ENCODE data around the gene SMIM43.

The SMIM43 gene

DNA sequence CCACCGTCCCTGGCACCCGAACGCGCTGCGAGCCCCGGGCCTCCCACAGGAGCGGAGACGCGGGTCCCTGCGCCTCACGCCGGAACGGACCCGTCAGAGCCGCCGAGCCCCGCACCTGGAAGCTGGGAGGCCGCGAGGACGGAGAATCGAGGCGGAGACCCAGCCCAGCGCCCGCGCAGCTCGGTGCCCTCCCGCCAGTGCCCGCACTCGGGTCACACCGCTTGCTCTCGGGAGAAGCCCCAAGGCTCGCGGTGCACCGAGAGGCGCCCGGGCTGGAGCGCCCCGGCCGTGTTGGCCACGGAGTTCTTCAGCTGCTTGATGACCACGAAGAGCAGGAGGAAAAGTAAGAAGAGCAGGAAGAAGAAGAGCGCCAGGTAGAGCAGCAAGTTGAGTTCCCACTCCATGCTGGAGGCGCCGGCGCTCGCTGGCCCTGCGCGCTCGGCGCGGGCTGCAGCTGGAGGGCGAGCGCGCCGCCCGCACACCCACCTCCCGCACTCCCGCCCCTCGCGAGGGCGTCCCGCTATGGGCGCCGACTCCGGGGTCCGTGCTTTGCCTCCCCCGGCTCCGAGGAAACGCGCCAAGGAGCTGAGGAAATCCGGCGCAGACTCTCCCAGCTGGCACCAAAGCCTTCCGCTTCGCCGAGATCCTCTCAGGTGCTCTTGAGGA lies at the start of gene SMIM43:
Gene SMIM43, minus strand, starts transcription at position 463 of the 666 bp plus-strand sequence. Its CDS starts 59 bp downstream, at position 404.
- no peak for TF ChIP-seq GATA3 (IDR thresholded peaks at IDR 0.05; ENCODE audit: low read depth, low read length)
- TF ChIP-seq GATA2 (IDR thresholded peaks at IDR 0.05; ENCODE audit: low read depth, low read length) = no peak

- TF ChIP-seq GATA2 (IDR thresholded peaks at IDR 0.05; ENCODE audit: low read depth, low read length) (no peak), GATA3 (IDR thresholded peaks at IDR 0.05; ENCODE audit: low read depth, low read length) (no peak)
Observed at GRCh38 chr4:121814756-121815155, 49.8 kb upstream of the SMIM43 start.

- TF ChIP-seq GATA2 (IDR thresholded peaks at IDR 0.05; ENCODE audit: low read depth, low read length) (no peak), GATA3 (IDR thresholded peaks at IDR 0.05; ENCODE audit: low read depth, low read length) (no peak)
Observed at GRCh38 chr4:121811122-121811521, 46.2 kb upstream of the SMIM43 start.

- TF ChIP-seq GATA3 (IDR thresholded peaks at IDR 0.05; ENCODE audit: low read depth, low read length) (no peak), GATA2 (IDR thresholded peaks at IDR 0.05; ENCODE audit: low read depth, low read length) (no peak)
Observed at GRCh38 chr4:121806411-121806810, 41.4 kb upstream of the SMIM43 start.

DNA sequence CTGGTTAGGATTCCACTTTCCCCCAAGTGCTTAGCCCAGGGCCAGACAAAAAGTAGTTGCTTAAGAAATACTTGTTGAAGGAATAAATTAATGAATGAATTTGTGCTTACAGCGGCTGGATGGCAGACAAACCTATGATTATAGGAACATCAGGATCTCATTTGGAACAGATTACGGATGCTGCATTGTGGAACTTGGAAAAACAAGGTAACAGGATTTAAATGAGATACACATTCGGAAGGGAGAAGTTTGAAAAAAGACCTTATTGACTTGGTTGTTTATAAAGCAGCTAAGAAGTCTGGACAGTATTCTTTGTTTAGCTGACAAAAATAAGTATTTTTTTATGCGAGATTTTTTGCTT lies 36.7 kb upstream of the SMIM43 start:
- TF ChIP-seq GATA2 (IDR thresholded peaks at IDR 0.05; ENCODE audit: low read depth, low read length) (no peak), GATA3 (IDR thresholded peaks at IDR 0.05; ENCODE audit: low read depth, low read length) (no peak)

GRCh38 chr4:121800961-121801714 lies 36.2 kb upstream of the SMIM43 start, which contains the start of gene EXOSC9:
EXOSC9 (plus strand) TSS chr4:121801323; CDS start chr4:121801425, 102 bp downstream.
- TF ChIP-seq GATA3 (IDR thresholded peaks at IDR 0.05; ENCODE audit: low read depth, low read length) = no peak
- no peak; the same call in 1 of the 2 replicates for TF ChIP-seq GATA2 (IDR thresholded peaks at IDR 0.05; ENCODE audit: low read depth, low read length)

DNA sequence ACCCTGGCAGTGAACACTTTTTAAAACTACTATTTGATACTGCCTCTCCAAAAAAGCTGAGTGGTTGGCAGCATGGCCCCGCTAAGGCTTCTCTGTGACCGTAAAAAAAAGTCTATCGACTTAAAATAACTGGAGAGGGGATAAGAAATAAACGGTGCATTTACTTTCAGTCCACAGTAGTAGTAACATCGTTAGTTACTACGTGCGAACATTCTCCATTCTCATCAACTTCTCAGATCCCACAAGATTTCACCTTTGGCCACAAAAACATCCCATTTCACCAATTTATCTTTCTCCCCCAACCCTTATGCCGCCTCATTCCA lies 35.6 kb upstream of the SMIM43 start:
- TF ChIP-seq GATA3 (IDR thresholded peaks at IDR 0.05; ENCODE audit: low read depth, low read length) (no peak), GATA2 (IDR thresholded peaks at IDR 0.05; ENCODE audit: low read depth, low read length) (no peak)

- TF ChIP-seq GATA2 (IDR thresholded peaks at IDR 0.05; ENCODE audit: low read depth, low read length) = no peak
- TF ChIP-seq GATA3 (IDR thresholded peaks at IDR 0.05; ENCODE audit: low read depth, low read length) = no peak
Observed at GRCh38 chr4:121799867-121800501, 35.0 kb upstream of the SMIM43 start.

DNA sequence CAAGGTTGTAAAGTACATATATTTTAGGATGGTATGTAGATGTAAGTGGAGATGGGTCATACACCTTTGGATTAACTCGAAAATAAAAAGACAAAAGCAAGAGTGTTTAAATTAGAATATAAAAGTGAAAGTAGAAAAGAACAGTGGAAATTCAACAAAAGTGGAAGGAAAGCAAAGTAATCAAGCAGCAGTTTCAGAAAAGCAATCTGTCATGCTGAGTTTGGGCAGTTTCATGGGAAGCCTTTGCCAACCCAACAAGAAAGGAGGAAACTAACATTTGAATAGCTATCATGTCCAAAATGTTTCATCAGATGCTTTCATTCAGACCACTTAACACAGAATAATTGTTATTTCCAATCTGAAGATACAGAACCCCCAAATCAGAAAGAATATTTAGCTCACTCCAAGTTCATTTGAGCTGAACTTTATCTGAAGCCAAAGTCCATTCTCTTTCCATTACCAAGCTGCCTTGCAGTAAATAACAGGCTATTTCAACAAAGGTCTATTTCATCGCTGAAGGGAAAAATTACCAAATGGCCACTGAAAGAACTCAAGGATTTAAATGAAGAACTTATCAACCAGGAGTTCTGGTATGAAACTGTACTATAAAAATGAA lies 34.4 kb upstream of the SMIM43 start:
- no peak for TF ChIP-seq GATA3 (IDR thresholded peaks at IDR 0.05; ENCODE audit: low read depth, low read length)
- no peak for TF ChIP-seq GATA2 (IDR thresholded peaks at IDR 0.05; ENCODE audit: low read depth, low read length)

- TF ChIP-seq GATA2 (IDR thresholded peaks at IDR 0.05; ENCODE audit: low read depth, low read length) (no peak), GATA3 (IDR thresholded peaks at IDR 0.05; ENCODE audit: low read depth, low read length) (no peak)
Observed at GRCh38 chr4:121796283-121796682, 31.3 kb upstream of the SMIM43 start.

- TF ChIP-seq GATA3 (IDR thresholded peaks at IDR 0.05; ENCODE audit: low read depth, low read length) (no peak), GATA2 (IDR thresholded peaks at IDR 0.05; ENCODE audit: low read depth, low read length) (no peak)
Observed at GRCh38 chr4:121794505-121795188, 29.7 kb upstream of the SMIM43 start.

DNA sequence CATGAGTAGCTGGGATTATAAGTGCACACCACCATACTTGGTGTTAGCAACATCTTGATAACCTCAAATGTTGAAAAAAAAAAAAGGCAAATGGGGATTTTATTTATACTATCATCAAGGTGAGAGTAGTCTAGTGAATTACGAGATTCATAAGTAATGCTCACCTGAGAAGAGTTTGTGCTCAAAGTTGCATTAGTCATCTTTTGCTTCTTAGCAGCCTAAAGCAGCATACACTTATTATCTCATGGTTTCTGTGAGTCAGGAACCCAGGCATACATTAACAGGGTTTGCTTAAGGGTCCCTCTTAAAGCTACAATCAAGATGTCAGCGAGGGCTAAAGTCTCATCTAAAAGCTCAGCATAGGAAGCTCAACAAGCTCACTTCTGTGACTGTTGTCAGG lies 28.0 kb upstream of the SMIM43 start:
- TF ChIP-seq GATA3 (IDR thresholded peaks at IDR 0.05; ENCODE audit: low read depth, low read length) (no peak), GATA2 (IDR thresholded peaks at IDR 0.05; ENCODE audit: low read depth, low read length) (no peak)

- TF ChIP-seq GATA3 (IDR thresholded peaks at IDR 0.05; ENCODE audit: low read depth, low read length) = no peak
- TF ChIP-seq GATA2 (IDR thresholded peaks at IDR 0.05; ENCODE audit: low read depth, low read length) = no peak
Observed at GRCh38 chr4:121791481-121791880, 26.5 kb upstream of the SMIM43 start.

DNA sequence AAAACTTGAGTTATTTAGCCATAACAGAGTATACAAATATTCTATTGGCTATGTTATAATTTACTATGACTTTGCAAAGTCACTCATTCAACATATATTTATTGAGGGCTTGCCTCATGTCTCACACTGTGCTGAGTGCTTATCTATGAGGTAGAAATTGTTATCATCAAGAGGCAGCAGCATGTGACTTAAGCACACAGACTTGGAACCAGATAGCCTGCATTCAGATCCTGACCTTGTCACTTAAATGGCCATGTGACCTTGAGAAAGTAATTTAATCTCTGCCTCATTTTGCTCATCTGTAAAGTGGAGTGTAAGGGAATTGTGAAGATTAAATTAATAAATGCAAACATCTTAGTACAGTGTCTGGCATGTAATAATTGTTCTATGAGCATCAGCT lies 26.0 kb upstream of the SMIM43 start:
- TF ChIP-seq GATA3 (IDR thresholded peaks at IDR 0.05; ENCODE audit: low read depth, low read length) (no peak), GATA2 (IDR thresholded peaks at IDR 0.05; ENCODE audit: low read depth, low read length) (no peak)

All from SH-SY5Y (cell line).